ENCODE results near the gene TSPAN14. TPM values are rescaled to one million over a fixed set of nuclear protein-coding genes. Genes with fewer than 3 reads are reported as not detected.

The TSPAN14 gene
- total RNA-seq, 1 experiment from 2014 or later, result 46.8 TPM

GRCh38 chr10:80414142-80414895 is 39.8 kb upstream of the TSPAN14 start:
- no peak overlapping the region for H3K56ac ChIP-seq (ENCODE audit: insufficient read length, low read depth, low read length)
- peaks cover under 1% of the 10 kb centered on the region for H3K23me2 ChIP-seq (ENCODE audit: insufficient read length, low read depth, low read length, poor library complexity, severe bottlenecking)
- Mint-ChIP-seq H3K27ac (no peak overlapping the region), H3K4me3 (no peak overlapping the region), H3K27me3 (ENCODE audit: low read depth) (peaks cover 21% of the 10 kb centered on the region), H3K36me3 (ENCODE audit: insufficient read depth in 1 of 3, low read depth in 3 of 3) (peaks cover 2 to 15% (median 3%) of the 10 kb centered on the region in 3 experiments; a peak in 5 of 7 replicates), H3K9me3 (no peaks in the 10 kb centered on the region), H3K4me1 (peaks cover 61 to 73% of the 10 kb centered on the region in 2 experiments)
- H3K9me3 ChIP-seq (ENCODE audit: control insufficient read depth, low read depth, low read length), result no peaks in the 10 kb centered on the region
- no peak overlapping the region for H3K14ac ChIP-seq (ENCODE audit: insufficient read depth, low read length)
- no peak overlapping the region for H3K4ac ChIP-seq (ENCODE audit: low read depth, low read length)
- WGBS (ENCODE audit: extremely low coverage, insufficient read length, low lambda C conversion rate), result no CpG with 5 or more reads among the region's 7 CpGs
- H3K79me1 ChIP-seq (ENCODE audit: insufficient read depth, low read depth, low read length, poor library complexity, severe bottlenecking), result no peaks in the 10 kb centered on the region
- no peak overlapping the region for H4K8ac ChIP-seq (replicated peaks; ENCODE audit: insufficient read length, low read depth, low read length)
- no peak overlapping the region for H3K27ac ChIP-seq (ENCODE audit: insufficient read length, low read depth, low read length)
- no peak overlapping the region for H3K18ac ChIP-seq (ENCODE audit: insufficient read length, low read depth, low read length)
- no peak overlapping the region for H3T11ph ChIP-seq (ENCODE audit: low read length)
- H4K5ac ChIP-seq (ENCODE audit: insufficient read length, low read depth, low read length), result no peak overlapping the region
- peaks cover 5% of the 10 kb centered on the region; the same call in 1 of the 2 replicates for H3K79me2 ChIP-seq (ENCODE audit: insufficient read depth, low read length)
- H2BK5ac ChIP-seq (ENCODE audit: insufficient read length, low read length), result no peak overlapping the region
- no peak overlapping the region for H2AK5ac ChIP-seq (ENCODE audit: insufficient read length, low read length)
- no peak for TF ChIP-seq CTCF (conservative IDR thresholded peaks at IDR 0.05)
- no peak overlapping the region for H2BK120ac ChIP-seq (ENCODE audit: low read depth, low read length, poor library complexity, severe bottlenecking)
- H3K23ac ChIP-seq (ENCODE audit: insufficient read length, low read depth, low read length), result no peak overlapping the region
- H3K4me2 ChIP-seq (ENCODE audit: insufficient read depth, insufficient read length, low read length), result no peak overlapping the region
- no peak overlapping the region for H4K91ac ChIP-seq (ENCODE audit: insufficient read length, low read depth, low read length)
- H2BK12ac ChIP-seq (ENCODE audit: insufficient read length, low read depth, low read length), result no peak overlapping the region
- no peak overlapping the region for H3K9ac ChIP-seq (ENCODE audit: extremely low read depth, insufficient read length, low read length)
- H2AFZ ChIP-seq (ENCODE audit: low read length), result no peak overlapping the region
- no peaks in the 10 kb centered on the region; the same call in 1 of the 2 replicates for H3K27me3 ChIP-seq (ENCODE audit: insufficient read depth, low read length)
- no peaks in the 10 kb centered on the region for H4K20me1 ChIP-seq (ENCODE audit: control insufficient read depth, insufficient read depth, insufficient read length)
- no peak overlapping the region for H2BK15ac ChIP-seq (ENCODE audit: low read depth, low read length)
- H2BK20ac ChIP-seq (ENCODE audit: low read depth, low read length, poor library complexity, severe bottlenecking), result no peak overlapping the region
- DNase-seq, result no peak
- no peaks in the 10 kb centered on the region; the same call in 1 of the 2 replicates for H3K4me1 ChIP-seq (ENCODE audit: insufficient read depth, low read length)
